NCI-H128 (cell line): ENCODE measurements around the gene ACOT8.

Experiments used
- DNase-seq: peaks from one replicate; lab custom pipeline; 2025; ENCODE audit not compliant: unreplicated experiment; lab: John Stamatoyannopoulos, UW

Gene ACOT8

GRCh38 chr20:45857882-45858216 is 657 bp upstream of the ACOT8 start:
- no peak for DNase-seq

DNA sequence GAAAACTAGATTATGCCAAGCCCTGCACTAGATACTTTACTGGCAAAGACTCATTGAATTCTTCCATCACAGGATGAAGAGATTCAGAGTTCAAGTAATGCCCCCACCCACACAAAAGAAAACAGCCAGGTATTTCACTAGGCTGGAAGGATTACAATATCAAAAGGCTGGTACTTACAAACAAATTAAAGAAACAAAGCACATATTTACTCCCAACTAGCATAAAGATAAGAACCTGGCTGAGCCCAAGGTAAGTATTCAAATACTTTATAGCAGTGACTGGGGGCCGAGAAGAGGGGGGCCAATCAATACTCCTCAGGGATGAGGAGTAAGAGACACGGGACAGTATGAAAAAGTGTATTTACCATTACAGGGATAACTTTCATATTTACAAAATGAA is 3.7 kb downstream of the ACOT8 start:
- DNase-seq: no peak

- DNase-seq: no peak
Measured at GRCh38 chr20:45852326-45852725, 4.9 kb downstream of the ACOT8 start.

DNA sequence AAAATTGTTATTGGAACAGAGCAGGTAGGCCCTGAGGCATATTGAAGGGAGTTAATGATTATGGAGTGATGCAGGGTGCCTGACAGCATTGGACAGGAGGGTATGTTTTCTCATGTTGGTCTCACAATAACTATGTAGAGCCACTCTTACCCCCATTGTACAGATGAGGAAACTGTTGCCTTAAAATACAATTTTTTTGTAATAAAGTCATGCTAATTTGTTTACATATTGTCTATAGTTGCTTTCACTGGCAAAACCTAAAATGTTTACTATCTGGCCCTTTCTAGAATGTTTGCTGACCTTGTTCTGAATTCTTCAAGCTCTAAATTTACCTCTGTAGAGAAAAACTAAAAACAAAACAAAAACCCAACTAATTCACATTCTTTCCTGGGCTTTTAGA is 5.7 kb downstream of the ACOT8 start:
- no peak for DNase-seq

- DNase-seq: no peak
Measured at GRCh38 chr20:45850926-45851325, 6.3 kb downstream of the ACOT8 start.

DNA sequence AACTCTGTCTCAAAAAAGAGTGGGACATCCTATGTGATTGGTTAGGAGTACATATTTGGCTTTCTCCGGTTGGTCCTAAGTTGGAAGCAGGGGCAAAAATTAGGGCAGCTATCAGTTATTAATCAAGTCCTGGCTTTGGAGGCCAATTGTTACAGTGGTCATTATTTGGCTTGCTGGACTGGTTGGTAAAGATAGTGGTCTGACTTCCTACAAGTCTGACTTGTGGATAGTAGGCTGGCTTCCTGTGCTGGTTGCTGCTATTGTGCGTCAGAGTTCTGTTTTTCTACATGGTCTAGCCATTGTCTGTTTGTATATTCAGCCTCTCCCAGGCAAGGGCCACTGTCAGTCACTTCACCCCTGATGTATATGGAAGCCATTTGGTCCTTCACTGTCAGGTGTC is 7.0 kb downstream of the ACOT8 start:
- no peak for DNase-seq

GRCh38 chr20:45848969-45849582 is 8.1 kb downstream of the ACOT8 start:
- no peak for DNase-seq

DNA sequence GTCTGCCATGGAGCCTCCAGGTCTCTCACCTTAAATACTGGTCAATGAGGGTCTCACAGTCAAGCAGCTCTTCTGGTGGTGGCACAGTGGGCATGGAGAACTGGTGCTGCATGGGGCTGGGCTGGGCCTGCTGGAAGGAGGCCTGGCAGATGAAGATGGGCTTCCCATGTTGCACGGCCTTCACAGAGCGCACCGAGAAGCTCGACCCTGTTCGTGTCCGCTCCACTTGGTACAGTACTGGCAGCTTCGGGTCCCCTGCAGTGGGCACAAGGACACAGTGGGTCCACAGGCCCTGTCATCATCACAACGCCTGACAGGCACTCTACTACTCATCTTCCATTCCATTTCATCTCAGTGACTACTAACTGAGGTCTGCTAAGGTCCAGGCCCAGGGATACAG is 8.8 kb downstream of the ACOT8 start:
- no peak for DNase-seq

DNA sequence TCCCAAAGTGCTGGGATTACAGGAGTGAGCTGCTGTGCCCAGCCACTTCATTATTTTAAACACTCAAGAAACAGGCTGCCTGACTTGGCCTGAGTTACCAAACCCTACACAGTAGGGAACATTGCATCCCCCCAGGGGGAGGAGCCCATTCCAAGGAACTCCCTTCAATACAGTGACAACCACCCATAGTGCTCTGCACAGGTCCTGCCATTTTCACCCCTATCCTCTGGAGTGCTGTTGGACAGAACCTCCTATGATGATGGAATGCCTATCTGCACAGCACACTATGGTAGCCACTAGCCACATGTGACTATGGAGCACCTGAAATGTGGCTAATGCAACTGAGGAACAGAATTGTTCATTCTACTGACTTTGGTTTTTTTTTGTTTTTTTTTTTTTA is 11.7 kb downstream of the ACOT8 start:
- DNase-seq: no peak

DNA sequence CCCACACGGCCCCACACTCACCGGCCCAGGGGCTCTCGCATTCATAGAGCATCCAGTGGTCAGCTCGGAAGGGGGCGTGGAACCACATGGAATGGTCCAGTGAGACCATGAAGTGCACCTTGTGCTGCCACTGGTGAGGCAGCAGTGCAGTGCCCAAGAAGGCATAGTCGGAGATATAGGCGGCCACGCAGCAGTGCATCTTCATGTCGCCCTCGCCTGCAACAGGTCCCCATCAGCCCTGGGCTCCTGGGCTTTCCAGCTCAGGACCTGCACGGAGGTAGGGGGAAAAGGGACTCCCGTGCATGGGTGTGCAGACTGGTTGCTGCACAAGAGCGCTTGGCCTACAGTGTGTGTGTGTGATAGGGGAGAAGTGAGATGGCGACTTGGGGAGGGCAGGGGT is 13.7 kb downstream of the ACOT8 start:
- DNase-seq: no peak

GRCh38 chr20:45842169-45842812 is 14.9 kb downstream of the ACOT8 start:
- DNase-seq: no peak

DNA sequence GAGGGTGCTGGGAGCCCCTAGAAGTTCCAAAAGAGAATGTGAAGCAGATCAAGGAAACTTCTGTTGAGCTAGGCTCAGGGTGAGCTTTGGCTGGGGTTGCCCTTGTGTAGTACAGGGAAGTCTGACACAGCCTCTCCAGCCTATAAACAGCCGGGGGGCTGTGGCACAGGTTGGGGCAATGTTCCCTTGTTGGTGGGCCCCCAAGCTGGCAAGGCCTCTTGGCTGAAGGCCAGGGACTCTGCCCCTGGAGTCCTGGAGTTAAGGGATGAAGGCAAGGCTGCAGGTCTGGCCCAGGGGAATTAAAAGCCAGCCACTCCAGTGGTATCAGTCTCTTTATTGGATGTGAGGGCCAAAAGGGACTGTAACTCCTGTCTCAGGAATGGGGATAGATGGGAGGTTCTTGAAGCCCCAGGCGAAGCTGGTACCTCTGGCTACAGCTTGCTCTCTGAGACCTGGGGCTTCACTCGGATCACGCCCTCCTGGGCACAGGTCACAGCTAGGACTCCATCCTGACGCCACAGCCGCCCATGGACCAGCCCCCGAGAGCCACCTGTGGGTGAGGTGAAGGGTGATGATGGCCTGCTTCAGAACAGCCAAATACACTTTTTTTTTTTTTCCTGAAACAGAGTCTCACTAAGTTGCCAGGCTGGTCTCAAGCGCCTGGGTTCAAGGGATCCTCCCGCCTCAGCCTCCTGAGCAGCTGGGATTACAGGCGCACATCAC is 15.6 kb downstream of the ACOT8 start:
- no peak for DNase-seq

- DNase-seq: no peak
Measured at GRCh38 chr20:45840700-45841198, 16.4 kb downstream of the ACOT8 start.

DNA sequence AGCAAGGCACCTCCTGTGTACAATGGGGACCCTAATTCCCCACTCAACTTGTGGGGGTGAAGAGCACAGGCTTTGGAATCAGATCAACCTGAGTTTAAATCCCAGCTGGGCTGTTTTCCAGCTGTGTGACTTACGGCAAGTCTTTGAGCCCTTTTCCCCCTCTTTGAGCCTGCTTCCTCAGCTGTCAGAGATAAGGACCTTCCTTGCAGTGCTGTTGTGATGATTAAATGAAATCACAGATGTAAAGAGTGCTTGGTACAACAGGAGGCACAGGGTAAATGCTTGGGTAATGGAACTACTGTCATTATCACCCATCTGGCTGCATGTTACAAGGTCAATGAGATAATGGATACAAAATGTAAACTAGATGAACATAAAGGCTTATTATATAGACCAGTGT is 20.4 kb downstream of the ACOT8 start:
- DNase-seq: no peak

- DNase-seq: no peak
Measured at GRCh38 chr20:45835825-45836224, 21.4 kb downstream of the ACOT8 start.

GRCh38 chr20:45835329-45835765 is 21.8 kb downstream of the ACOT8 start:
- DNase-seq: no peak

DNA sequence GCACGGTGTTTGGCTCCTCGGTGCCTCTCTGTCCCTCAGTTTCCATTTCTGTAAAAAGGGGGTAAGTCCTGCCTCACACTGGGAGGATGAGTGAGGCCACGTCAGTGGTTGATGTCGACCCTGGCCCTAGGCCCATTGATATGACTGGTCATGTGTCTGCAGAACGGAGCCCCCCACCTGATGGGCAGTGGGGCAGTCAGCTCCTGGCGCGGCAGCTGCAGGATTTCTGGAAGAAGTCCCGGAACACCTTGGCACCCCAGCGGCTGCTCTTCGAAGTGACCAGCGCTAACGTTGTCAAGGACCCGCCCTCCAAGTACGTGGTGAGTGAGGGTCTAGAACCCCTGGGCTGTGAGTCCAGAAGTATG is 22.4 kb downstream of the ACOT8 start:
- no peak for DNase-seq

DNA sequence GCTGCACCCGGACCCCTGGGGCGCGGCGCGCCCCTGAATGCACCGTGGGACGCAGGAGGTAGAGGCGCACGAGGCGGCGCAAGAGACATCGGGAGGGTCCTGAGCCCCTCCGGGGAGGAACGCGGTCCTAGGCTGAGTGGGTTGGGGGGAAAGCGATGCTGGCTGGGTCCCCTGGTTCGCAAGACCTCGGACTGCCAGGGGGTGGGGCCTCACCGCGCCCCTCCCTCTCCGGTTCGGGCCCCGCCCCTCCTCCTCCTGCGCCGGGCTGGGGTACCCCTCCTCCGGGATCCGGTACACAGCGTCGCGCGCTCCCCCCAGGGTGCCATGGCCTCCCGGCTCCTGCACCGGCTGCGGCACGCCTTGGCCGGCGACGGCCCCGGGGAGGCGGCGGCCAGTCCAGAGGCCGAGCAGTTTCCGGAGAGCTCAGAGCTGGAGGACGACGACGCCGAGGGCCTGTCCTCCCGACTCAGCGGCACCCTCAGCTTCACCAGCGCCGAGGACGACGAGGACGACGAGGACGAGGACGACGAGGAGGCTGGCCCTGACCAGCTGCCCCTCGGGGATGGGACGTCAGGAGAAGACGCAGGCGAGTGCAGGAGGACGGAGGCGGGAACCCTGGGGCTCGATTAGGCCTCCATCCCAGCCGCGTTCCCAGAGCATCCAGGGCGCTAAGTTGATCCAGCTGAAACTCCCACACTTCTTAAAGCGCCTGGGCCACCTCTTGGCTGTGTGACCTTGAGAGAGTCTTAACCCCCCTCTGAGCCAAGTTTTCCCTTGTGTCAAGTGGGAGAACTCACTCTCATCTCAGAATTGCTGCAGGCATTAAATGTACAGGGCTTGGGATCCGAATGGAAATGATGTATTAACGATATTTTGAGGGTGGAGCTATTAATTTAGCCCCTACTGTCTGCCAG is 23.1 kb downstream of the ACOT8 start:
- DNase-seq: peak; percentile 47

DNA sequence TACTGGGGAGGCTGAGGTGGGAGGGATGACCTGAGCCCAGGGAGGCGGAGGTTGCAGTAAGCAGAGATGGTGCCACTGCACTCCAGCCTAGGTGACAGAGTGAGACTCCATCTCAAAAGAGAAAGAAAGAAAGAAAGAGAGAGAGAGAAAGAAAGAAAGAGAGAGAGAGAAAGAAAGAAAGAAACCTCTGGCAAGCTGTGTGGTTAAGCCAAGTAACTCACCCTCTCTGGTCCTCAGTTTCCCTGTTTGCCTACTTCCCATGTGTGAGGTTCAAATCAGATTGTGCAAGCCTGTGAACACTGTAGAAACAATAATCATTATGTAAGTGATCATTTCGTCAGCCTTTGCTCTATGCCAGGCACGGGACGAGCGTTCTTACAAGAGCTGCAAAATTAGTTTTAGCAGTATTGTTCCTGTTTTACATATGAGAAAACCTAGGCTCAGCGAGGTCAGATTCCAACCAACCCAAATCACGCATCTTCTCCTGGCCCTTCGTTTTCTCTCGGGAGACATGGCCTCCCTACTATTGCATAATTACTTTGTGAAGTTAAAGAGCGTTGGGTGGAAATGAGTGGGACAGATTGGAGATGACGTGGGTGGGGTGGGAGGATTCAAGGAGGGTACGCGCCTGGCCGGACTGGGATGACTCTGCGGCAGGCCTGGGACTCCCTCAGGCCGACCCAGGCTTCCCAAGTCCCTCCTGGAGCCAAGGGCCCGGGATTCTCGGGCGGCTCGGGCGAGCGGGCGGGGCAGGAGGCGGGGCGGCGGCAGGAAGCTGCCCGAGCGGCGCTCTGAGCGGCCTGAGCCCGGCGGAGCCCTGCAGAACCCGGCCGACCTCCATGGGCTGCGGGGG is 23.9 kb downstream of the ACOT8 start, which contains the start of gene SNX21:
SNX21 (plus strand) TSS at position 770 of the 853 bp plus-strand sequence. CDS start 121 bp downstream, outside the sequence.
- peak; percentile 47 for DNase-seq

DNA sequence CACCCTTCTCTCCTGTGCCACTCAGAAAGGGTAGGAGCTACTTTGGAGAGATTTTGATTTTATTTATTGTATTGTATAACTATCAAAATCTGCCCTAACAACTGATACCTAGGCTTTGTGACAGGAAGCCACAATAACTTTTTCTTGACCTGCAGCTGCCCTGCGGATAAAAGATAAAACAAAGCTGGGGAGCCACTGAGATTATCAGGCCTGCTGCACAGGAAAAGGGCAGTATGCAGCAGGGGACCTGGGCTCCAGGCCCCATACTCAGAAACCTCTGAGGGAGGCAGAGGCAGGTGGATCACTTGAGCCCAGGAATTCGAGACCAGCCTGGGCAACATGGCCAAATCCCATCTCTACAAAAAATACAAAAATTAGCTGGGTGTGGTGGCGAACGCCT is 24.6 kb downstream of the ACOT8 start:
- no peak for DNase-seq
